Stimulated activated CD4-positive, alpha-beta T cell treated with anti-CD3 and anti-CD28 coated beads, Interleukin-15, amount 100 ng/mL, for 1 hour (primary cell): ENCODE measurements around the gene RASGRP3.
"Not testable (repeated sequence)": the region's sequence is repeated elsewhere in the genome, so short reads cannot be mapped to it uniquely, and the experiment has no call there.

Experiments used
- DNase-seq, 2 donors: peaks; one replicate each; pipeline ENCODE4 v3.0.0-alpha.2; 2020; ENCODE audit warnings: low read depth in 1 of 2, low spot score in 1 of 2

The RASGRP3 gene, protein sequence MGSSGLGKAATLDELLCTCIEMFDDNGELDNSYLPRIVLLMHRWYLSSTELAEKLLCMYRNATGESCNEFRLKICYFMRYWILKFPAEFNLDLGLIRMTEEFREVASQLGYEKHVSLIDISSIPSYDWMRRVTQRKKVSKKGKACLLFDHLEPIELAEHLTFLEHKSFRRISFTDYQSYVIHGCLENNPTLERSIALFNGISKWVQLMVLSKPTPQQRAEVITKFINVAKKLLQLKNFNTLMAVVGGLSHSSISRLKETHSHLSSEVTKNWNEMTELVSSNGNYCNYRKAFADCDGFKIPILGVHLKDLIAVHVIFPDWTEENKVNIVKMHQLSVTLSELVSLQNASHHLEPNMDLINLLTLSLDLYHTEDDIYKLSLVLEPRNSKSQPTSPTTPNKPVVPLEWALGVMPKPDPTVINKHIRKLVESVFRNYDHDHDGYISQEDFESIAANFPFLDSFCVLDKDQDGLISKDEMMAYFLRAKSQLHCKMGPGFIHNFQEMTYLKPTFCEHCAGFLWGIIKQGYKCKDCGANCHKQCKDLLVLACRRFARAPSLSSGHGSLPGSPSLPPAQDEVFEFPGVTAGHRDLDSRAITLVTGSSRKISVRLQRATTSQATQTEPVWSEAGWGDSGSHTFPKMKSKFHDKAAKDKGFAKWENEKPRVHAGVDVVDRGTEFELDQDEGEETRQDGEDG

DNA sequence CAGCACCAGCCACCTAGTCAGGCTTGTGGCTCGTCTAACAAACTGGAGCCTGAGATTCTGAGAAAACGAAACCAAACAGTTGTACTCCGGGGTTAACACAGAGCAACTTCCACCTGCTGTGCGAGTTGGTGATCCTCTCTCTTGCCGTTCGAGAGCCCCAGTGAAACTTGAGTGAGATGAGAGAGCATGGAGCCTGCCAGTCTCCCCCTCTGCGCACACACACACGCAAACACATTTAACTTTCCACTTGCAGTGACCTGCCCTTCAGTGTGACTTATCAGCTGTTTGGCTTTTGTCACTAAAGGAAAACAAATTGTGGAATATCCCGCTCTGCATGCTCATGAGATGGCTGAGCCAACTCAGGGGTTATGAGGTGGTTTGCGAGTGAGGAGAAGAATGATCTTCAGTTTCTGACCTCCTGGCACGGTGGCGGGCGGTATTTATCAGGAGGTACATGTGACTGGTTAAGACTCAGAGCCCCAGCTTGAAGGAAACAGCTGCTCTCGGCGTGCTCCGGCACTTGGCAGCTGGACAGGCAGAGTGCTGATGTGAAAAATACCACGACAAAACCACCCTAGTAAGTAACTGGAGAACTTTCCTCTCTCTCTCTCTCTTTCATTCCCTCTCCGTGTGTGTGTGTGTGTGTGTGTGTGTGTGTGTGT is at the start of gene RASGRP3:
Gene RASGRP3, plus strand, starts transcription at position 519 of the 662 bp plus-strand sequence. CDS start 38,488 bp downstream, outside the sequence.
- peak; percentile 33 to 38 for DNase-seq

DNA sequence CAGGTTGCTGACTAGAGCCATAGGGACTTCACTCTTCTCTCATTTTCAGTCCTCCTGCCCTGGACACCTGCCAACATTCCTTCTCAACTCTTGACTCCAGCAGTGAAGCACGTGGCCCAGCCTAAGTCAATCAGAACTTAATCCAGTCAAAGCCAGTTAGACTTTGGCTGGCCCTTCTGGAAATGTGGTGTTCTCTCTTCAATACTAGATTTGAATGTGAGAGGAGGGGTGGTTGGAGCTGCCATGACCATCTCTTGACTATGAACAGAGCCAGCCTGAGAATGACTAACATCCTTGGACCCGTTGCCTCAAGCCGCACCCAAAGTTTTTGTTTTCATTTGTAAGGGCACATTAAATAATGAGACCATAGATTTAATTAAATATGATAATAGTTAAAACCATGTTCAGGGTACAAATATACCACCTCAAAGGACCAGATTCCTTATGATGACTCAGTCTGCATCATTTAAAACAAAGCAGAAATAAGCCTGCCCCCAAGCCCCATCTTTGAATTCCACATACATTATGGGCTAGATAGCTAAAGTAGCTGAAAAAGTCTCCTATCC is 49.7 kb upstream of the RASGRP3 start:
- no peak for DNase-seq

DNA sequence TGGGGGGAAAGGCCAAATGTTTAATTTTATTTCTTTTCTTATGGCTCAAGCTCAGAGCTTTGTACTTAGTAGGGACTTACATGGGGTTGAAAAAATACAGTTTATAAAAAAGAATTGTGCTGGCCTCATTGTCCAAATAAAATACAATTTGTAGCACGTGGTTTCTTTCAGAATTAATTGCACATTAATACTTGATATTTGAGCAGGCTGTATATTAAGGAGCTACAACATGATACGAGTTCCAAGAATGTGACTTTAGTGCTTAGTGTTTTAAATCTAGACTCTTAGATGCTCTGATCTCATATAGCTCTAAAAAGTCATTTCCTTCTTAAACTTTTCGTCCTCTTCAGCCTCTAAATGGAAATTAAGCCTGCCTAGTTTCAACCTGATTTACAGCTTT is 46.4 kb upstream of the RASGRP3 start:
- DNase-seq, result no peak

DNA sequence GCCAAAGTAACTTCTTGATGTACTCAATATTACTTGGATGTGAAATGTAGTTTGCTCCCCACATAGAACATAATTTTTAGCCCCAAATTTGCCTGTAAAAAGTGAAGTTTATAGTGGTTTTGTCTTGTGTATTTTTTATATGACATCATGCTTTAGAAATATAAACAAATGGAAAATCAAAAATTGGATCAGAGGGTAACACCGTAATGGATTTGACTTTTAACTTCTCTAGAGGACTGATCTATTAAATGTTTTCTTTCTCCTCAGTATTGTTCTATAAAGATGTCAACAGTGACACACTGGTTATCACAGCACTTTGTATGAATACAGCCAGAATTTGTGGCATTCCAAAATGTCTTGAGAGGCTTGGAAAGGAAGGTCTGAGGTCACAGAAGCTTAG is 45.6 kb upstream of the RASGRP3 start:
- DNase-seq, result no peak

DNA sequence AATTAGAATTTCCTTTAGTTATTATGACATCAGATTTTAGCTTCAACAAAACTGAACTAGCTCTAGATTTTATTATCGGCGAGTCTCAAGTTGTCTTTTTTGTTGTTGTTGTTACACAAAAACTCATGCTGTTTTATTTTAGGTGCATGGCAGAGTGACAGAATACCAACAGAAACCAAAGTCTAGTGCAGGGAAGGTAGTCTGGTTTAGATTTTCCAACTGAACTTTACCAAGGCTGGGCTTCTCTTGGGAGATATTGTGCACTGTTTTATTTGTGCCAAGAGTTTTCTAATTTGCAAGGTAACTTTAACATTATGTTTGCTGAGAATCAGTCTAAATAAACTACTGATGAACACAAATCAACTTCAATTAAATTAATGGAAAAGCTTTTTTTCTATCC is 43.6 kb upstream of the RASGRP3 start:
- DNase-seq, result no peak

DNA sequence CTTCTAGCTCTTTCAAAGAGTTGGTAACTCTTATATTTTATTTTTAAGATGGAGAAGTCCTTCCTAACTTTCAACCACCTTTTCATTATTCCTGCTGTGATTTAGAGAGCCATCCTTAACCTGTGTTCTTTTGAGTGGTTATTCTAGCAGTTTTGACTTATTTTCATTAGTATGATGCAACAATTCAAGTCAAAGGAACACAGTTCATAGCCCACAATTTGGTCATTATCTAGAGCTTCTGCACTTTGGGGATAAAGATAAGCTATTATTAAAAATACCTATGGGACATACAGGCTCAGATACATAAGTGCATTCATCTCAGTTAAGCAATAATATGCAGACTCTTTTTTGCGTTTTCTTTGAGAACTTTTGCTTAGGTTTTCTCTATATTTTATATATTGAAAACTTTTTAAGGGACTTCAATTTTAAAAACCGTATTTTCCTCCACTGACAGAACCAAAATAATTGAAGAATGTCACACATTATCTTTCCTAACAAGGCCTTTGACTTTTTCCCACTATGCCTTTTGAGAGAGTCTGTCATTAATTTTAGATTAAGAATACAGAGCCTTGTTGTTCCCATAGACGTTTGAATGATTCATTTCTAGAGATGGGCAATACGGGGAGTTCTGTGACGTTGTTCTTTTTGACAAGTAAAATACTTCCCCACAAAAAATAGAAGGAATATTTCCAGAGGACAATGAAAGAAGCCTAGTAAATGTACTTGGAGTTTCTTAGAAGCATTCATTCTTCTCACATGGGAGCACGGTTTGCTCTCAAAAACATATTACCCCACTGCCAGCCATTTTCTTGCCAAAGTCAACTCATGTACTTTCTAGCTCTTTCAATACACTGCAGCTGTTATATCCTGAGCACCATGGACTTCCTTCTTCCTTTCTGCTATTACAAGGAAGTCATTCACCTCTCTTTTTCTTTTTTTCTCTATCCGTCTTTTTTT is 42.9 kb upstream of the RASGRP3 start:
- no peak for DNase-seq

DNA sequence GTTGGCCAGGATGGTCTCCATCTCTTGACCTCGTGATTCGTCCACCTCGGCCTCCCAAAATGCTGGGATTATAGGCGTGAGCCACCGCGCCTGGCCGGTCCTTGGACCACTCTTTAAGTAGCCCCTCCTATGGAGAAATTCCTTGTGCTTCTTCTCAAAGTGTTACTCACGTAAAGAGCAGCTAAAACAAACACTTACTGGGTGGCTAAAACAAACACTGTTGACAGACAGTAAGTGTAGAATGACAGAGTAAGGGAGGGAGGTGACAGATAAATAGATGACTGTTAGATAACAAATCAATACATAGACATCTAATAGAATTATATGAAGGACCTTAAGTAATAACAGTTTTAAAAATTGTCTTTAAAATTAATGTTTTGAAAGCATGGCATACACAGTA is 40.9 kb upstream of the RASGRP3 start:
- no peak for DNase-seq

DNA sequence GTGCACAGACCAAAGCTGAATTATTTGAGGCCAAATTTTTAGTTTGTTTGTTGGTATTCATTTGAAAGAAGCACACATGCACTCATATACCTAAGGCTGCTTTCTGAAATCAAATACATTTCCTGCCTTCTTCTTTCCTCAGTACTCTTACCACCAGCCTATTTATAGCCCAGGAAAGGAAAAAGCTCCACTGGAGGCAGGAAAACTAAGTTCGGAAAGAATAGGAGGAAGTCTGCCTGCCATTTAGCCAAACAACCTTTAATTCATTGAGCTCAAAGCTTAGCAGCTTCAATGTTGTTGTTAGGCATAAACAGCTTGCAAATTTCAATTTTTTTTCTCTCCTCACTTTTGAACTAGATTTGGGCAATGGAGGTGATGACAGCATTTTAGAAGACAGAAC is 40.4 kb upstream of the RASGRP3 start:
- DNase-seq, result no peak

DNA sequence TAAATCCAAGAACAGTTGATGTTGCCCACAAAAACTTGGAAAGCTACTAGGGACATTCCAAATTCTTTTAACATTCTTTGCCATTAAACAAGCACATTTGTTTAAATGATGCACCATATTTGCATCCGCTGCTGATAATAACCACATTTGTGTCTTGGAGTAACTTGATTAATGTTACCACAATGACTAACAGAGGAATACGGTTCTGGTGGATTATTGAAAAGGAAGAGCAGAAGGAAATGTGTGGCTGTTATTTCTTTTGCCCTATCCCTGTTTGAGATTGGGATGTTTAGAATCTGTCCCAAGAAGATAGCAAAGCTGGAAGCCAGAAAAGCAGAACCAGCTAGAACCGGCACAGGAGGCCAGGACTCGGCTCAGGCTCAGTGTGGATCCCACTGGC is 39.2 kb upstream of the RASGRP3 start:
- DNase-seq, result no peak

DNA sequence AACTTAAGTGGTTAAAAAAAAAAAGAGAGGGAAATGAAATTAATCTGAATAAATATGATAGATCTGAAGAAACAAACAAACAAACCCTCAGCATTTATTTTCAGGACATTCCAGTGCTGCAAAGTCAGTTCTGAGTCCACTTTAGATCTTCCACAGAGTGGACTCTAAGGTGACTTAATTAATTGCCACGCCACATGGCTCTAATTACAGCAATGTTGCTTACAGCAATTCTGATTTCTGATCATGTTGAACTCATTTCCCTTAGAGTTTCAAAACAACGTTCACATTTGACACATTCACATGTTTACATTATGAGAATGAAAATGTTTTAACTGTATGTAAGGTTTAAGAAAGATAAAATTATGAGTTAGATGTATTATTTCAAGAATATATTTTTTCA is 38.6 kb upstream of the RASGRP3 start:
- DNase-seq, result no peak

DNA sequence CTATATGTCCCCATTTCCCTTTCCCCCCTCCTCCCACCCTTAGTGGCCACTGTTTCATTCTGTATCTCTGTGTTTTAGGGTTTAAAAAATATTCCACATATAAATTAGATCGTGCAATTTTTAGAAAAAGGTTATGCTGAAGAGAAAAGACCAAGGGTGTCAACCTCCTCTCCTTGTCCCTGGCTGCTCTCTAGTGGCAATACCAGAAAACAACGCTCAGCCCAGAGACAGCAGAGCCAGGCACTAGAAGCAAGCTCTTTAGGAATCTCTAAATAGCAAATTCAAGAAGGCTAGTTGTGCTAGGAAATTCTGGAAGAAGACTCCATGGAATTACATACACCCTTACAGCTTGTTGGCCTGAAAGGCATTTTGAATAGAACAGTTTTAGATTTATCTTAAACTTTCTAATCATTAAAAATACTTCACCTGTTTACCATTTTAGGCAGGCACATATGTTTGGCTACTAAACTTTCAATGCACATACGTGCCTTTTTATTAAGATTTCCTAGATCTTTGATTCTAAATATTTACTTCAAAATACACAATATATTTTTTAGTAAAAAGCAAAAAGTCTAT is 35.1 kb upstream of the RASGRP3 start:
- DNase-seq, result no peak

DNA sequence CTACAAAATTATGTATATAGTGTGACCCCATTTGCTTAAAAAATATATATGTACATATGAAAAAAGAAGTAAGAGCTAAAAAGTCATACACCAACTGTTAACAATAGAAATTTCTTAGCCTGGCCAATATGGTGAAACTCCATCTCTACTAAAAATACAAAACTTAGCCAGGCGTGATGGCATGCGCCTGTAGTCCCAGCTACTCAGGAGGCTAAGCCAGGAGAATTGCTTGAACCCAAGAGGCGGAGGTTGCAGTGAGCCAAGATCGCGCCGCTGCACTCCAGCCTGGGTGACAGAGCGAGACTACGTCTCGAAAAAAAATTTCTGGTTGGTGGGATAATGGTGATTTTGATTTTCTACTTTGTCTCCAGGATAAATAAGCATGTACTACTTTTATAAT is 34.4 kb upstream of the RASGRP3 start:
- DNase-seq, result not testable (repeated sequence)

DNA sequence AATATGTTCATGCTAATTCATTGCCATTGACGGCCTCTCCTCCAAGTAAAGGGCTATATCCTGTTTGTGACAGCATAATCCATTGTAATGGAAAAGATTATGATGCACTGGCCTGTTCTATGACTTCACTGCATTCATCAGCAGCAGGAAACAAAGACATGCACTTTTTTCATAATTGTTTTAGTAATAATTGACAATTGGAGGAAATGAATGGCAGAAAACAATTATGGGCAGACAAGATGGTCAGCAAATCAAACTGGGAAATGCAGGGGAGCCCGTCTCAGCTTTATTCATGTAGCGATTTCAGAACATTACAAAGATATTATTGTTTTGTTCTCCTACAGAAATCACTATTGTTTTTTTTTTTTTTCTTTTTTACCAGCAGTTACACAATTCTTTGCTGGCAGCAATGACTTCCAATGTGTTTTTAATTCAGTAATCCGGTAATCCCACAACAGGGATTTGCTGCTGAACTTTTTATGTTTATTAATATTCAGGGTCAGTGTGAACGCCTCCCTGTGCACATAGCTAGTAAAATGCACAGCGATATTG is 33.8 kb upstream of the RASGRP3 start:
- no peak for DNase-seq

DNA sequence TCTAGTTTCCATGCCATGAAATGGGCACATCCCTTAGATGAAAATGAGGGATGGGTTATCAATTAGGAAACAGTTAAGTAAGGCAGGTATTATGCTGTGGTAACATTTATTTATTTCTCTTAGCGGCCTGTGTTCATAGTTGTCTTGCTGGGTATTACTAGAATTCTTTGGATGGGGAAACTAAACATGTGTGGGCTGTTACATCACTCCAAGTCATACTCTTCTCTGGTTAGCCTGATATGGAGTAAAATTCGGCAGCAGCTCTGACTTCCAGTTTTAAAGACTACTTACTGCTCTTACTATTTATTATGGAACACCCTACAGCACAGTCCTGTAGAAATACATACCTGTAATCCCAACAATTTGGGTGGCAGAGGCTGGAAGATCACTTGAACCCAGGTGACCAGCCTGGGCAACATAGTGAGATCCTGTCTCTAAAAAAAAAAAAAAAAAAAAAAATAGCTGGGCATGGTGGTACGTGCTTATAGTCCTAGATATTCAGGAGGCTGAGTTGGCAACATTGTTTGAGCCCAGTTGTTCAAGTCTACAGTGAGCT is 33.1 kb upstream of the RASGRP3 start:
- no peak for DNase-seq

DNA sequence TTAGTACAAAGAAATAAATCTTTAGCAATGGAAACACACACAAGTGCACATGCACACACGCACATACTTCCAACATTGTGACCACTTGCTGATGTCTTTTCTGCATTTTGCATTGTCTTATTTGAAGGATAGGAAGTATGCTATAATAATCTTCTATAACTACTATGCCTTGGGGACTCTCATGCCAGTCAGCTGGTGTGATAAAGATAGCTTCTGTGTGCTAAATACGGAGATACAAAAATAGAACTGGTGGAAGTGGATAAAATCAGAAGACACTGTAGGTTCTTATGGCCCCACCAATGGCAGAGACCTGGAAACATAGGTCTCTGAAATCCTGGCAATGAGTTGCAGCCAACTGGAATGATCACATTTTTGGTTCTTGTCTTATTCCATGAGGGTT is 31.5 kb upstream of the RASGRP3 start:
- DNase-seq, result no peak

DNA sequence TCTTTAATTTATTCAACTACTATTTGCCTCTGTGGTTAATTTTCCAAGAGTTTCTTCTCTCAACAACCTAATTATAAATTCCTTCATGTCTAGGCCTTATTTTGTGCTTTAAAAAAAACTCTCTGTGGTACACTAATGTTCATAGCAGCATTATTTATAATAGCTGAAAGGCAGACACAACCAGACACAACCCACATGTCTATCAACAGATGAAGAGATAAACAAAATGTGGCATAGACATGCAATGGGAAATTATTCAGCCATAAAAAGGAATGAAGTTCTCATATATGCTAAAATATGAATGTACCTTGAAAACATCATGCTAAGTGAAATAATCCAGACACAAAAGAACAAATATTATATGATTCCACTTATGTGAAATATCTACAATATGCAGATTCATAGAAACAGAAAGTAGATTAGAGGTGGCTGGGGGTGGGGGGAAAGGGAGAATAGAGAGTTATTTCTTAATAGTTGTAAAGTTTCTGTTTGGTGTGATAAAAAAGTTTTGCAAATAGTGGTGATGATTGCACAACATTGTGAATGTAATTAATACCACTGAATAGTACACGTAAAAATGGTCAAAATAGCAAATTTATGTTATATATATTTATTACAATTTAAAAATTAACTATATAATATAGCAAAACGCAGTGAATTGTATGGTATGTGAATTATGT is 28.1 kb upstream of the RASGRP3 start:
- no peak for DNase-seq

DNA sequence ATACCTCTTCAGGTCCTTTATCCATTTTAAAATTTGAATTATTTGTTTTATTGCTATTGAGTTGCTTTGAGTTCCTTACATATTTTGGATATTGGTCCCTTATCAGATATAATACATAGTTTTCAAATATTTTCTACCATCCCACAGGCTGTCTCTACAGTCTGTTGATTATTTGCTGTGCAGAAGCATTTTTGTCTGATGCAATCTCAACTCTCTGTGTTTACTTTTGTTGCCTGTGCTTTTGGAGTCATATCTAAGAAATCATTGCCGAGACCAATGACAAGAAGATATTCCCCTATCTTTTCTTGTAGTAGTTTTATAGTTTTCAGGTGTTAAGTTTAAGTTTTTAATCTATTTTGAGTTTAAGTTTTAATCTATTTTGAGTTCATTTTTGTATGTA is 25.2 kb upstream of the RASGRP3 start:
- no peak for DNase-seq

DNA sequence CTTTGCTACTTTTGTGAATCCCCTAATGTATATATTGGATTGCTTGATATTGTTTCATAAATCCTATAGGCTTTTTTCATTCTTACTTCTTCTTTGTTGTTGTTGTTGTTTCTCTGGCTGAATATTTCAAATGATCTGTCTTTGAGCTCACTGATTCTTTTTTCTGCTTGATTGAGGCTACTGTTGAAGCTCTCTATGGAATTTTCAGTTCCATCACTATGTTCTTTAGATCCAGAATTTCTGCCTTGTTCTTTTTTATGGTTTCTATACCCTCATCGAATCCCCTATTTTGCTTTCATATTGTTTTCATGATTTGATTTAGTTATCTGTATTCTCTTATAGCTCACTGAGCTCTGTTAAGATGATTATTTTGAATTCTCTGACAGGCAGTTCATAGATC is 24.6 kb upstream of the RASGRP3 start:
- DNase-seq, result no peak

DNA sequence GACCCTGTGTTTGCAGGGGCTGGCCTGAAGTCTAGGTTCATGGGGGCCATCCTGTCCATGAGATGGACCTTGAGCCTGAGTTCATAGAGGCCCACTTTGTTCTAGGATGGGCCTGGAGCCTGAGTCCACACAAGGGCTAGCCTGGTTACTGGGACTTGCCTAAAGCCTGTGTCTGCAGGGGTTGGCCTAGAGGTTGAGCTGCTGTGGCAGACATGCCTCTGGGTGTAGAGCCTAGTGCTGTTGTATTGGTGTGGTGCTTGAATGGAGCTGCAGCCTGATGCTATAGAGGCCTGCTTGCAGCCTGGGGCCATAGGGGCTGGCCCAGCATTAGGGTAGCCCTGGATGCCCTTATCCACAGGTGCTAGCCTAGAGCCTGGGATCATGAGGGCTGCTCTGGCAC is 23.9 kb upstream of the RASGRP3 start:
- DNase-seq, result no peak
